ENCODE measurements around the gene ZBTB7B. TPM values are rescaled to one million over a fixed set of nuclear protein-coding genes. Genes with fewer than 3 reads are reported as not detected.

Gene ZBTB7B
- total RNA-seq, 1 experiment from 2014 or later = 38.3 TPM

GRCh38 chr1:155049651-155050559 lies 47.3 kb downstream of the ZBTB7B start:
- H3K23me2 ChIP-seq (ENCODE audit: insufficient read length, low read depth, low read length, poor library complexity, severe bottlenecking) = peaks cover 16% of the 10 kb centered on the region
- no peaks in the 10 kb centered on the region for H4K20me1 ChIP-seq (ENCODE audit: control insufficient read depth, insufficient read depth, insufficient read length)
- Mint-ChIP-seq H3K9me3 (no peaks in the 10 kb centered on the region), H3K36me3 (ENCODE audit: insufficient read depth in 1 of 3, low read depth in 3 of 3) (no peaks in the 10 kb centered on the region; a peak in 2 of 7 replicates), H3K27ac (peak overlapping the region in 2 of 3 experiments; percentile 25 to 77; a peak in 2 of 7 replicates), H3K4me3 (peak overlapping the region; percentile 67 to 88), H3K4me1 (peaks cover 27 to 48% of the 10 kb centered on the region in 2 experiments), H3K27me3 (ENCODE audit: low read depth) (peaks cover 19% of the 10 kb centered on the region)
- H3K79me2 ChIP-seq (ENCODE audit: insufficient read depth, low read length) = no peaks in the 10 kb centered on the region
- no peak for DNase-seq
- no peaks in the 10 kb centered on the region for H3K79me1 ChIP-seq (ENCODE audit: insufficient read depth, low read depth, low read length, poor library complexity, severe bottlenecking)
- peak overlapping the region; percentile 8 for H3K9ac ChIP-seq (ENCODE audit: extremely low read depth, insufficient read length, low read length)
- no peak for TF ChIP-seq CTCF (conservative IDR thresholded peaks at IDR 0.05)
- H3K14ac ChIP-seq (ENCODE audit: insufficient read depth, low read length) = no peak overlapping the region
- H3K23ac ChIP-seq (ENCODE audit: insufficient read length, low read depth, low read length) = no peak overlapping the region
- no peak overlapping the region for H3K56ac ChIP-seq (ENCODE audit: insufficient read length, low read depth, low read length)
- H4K91ac ChIP-seq (ENCODE audit: insufficient read length, low read depth, low read length) = no peak overlapping the region
- peak overlapping the region; percentile 67 for H3K4me2 ChIP-seq (ENCODE audit: insufficient read depth, insufficient read length, low read length)
- no peak overlapping the region for H2BK120ac ChIP-seq (ENCODE audit: low read depth, low read length, poor library complexity, severe bottlenecking)
- H2BK5ac ChIP-seq (ENCODE audit: insufficient read length, low read length) = no peak overlapping the region
- peaks cover 4% of the 10 kb centered on the region; the same call in 1 of the 2 replicates for H3K27me3 ChIP-seq (ENCODE audit: insufficient read depth, low read length)
- no peak overlapping the region for H2BK12ac ChIP-seq (ENCODE audit: insufficient read length, low read depth, low read length)
- no peak overlapping the region for H2BK15ac ChIP-seq (ENCODE audit: low read depth, low read length)
- H2BK20ac ChIP-seq (ENCODE audit: low read depth, low read length, poor library complexity, severe bottlenecking) = no peak overlapping the region
- H2AFZ ChIP-seq (ENCODE audit: low read length) = no peak overlapping the region
- H3K27ac ChIP-seq (ENCODE audit: insufficient read length, low read depth, low read length) = no peak overlapping the region
- H4K5ac ChIP-seq (ENCODE audit: insufficient read length, low read depth, low read length) = no peak overlapping the region
- H4K8ac ChIP-seq (replicated peaks; ENCODE audit: insufficient read length, low read depth, low read length) = no peak overlapping the region
- no peak overlapping the region for H3K18ac ChIP-seq (ENCODE audit: insufficient read length, low read depth, low read length)
- no peaks in the 10 kb centered on the region; the same call in 1 of the 2 replicates for H3K4me1 ChIP-seq (ENCODE audit: insufficient read depth, low read length)
- H2AK5ac ChIP-seq (ENCODE audit: insufficient read length, low read length) = no peak overlapping the region
- no peak overlapping the region for H3K4ac ChIP-seq (ENCODE audit: low read depth, low read length)
- no peaks in the 10 kb centered on the region for H3K9me3 ChIP-seq (ENCODE audit: control insufficient read depth, low read depth, low read length)
- WGBS (ENCODE audit: extremely low coverage, insufficient read length, low lambda C conversion rate) = no CpG with 5 or more reads among the region's 10 CpGs
- no peak overlapping the region for H3T11ph ChIP-seq (ENCODE audit: low read length)
